COR-L47 (cell line): ENCODE data around the gene ZMIZ1.

Experiments
- DNase-seq: peaks from one replicate; lab custom pipeline; 2025; lab: John Stamatoyannopoulos, UW

The ZMIZ1 gene

GRCh38 chr10:79230328-79230830 is 161.6 kb downstream of the ZMIZ1 start:
- DNase-seq: no peak

GRCh38 chr10:79230850-79231249 is 162.1 kb downstream of the ZMIZ1 start:
- no peak for DNase-seq

- DNase-seq: no peak
These were observed 163.1 kb downstream of the ZMIZ1 start for GRCh38 chr10:79231908-79232307.

- DNase-seq: peak; percentile 8
These were observed 164.1 kb downstream of the ZMIZ1 start for GRCh38 chr10:79232864-79233263.

- DNase-seq: no peak
These were observed 165.9 kb downstream of the ZMIZ1 start for GRCh38 chr10:79234391-79235315.

GRCh38 chr10:79235765-79236432 is 167.1 kb downstream of the ZMIZ1 start:
- no peak for DNase-seq

GRCh38 chr10:79236433-79236765 is 167.6 kb downstream of the ZMIZ1 start:
- no peak for DNase-seq

GRCh38 chr10:79237454-79238157 is 168.8 kb downstream of the ZMIZ1 start:
- DNase-seq: peak; percentile 30

- DNase-seq: peak; percentile 39
These were observed 169.4 kb downstream of the ZMIZ1 start for GRCh38 chr10:79238158-79238520.

- no peak for DNase-seq
These were observed 169.8 kb downstream of the ZMIZ1 start for GRCh38 chr10:79238606-79239005.

GRCh38 chr10:79239275-79239779 is 170.6 kb downstream of the ZMIZ1 start:
- no peak for DNase-seq

- DNase-seq: no peak
These were observed 171.3 kb downstream of the ZMIZ1 start for GRCh38 chr10:79239924-79240581.

GRCh38 chr10:79241629-79241989 is 172.8 kb downstream of the ZMIZ1 start:
- DNase-seq: no peak

GRCh38 chr10:79241990-79242619 is 173.3 kb downstream of the ZMIZ1 start:
- DNase-seq: peak; percentile 19

- DNase-seq: peak; percentile 71
These were observed 173.9 kb downstream of the ZMIZ1 start for GRCh38 chr10:79242620-79243152.

- peak; percentile 28 for DNase-seq
These were observed 174.7 kb downstream of the ZMIZ1 start for GRCh38 chr10:79243181-79244067.

- no peak for DNase-seq
These were observed 175.3 kb downstream of the ZMIZ1 start for GRCh38 chr10:79244068-79244442.

GRCh38 chr10:79244841-79245504 is 176.2 kb downstream of the ZMIZ1 start:
- DNase-seq: no peak

- DNase-seq: no peak
These were observed 176.9 kb downstream of the ZMIZ1 start for GRCh38 chr10:79245539-79246208.
